Activated naive CD4-positive, alpha-beta T cell treated with anti-CD3 and anti-CD28 coated beads, Interleukin-2, amount 10 ng/mL, durations not matched to agents 7 days and 5 days (primary cell): Measurements from ENCODE around the gene OR2T27.

Source experiments
- CTCF ChIA-PET: fragments of 350-600 bp; sonication (Branson Sonifier 250); formaldehyde crosslinking; loops from one replicate; lab custom pipeline; 2021; ENCODE audit warnings: antibody characterized with exemption; lab: Charles Lee
- DNase-seq: peaks from one replicate; pipeline ENCODE4 v3.0.0-alpha.2; 2020
- H3K27ac Mint-ChIP-seq: one replicate; pipeline ENCODE4 v1.8.0; 2021; ENCODE audit warnings: mild to moderate bottlenecking, moderate library complexity, mixed read lengths
- H3K27me3 Mint-ChIP-seq: one replicate; pipeline ENCODE4 v1.8.0; 2021; ENCODE audit warnings: mild to moderate bottlenecking, mixed read lengths
- H3K36me3 Mint-ChIP-seq: one replicate; pipeline ENCODE4 v1.8.0; 2021; ENCODE audit warnings: mixed read lengths
- H3K4me1 Mint-ChIP-seq: one replicate; pipeline ENCODE4 v1.8.0; 2021; ENCODE audit warnings: mixed read lengths
- H3K4me3 Mint-ChIP-seq: one replicate; pipeline ENCODE4 v1.8.0; 2021; ENCODE audit warnings: mild to moderate bottlenecking, moderate library complexity, mixed read lengths
- H3K9me3 Mint-ChIP-seq: one replicate; pipeline ENCODE4 v1.8.0; 2021; ENCODE audit warnings: mixed read lengths

The OR2T27 gene

DNA sequence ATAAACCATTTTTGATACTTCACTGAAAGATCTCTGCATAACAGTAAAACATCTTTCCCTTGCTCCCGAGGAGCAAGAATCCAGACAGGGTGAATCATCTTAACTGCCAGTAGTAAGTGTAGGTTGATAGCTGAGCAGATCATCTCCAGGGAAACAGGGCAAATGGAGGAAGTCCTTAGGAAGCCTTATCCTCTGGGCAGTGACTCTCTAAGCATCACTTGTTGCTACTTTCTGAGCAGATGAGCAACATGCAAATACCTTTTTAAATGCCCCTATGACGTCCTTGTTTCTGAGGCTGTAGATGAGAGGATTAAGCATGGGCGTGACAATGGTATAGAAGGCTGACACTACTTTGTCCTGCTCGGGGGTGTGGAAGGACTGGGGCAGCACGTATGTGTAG lies 29.4 kb downstream of the OR2T27 start:
- CTCF ChIA-PET, result interaction anchor here (0.8 kb wide), 1 partner anchor 180 kb away, joined by 3 read pairs; no protein-coding TSS in a partner anchor
- H3K36me3 Mint-ChIP-seq, result no peaks in the 10 kb centered on the region

DNA sequence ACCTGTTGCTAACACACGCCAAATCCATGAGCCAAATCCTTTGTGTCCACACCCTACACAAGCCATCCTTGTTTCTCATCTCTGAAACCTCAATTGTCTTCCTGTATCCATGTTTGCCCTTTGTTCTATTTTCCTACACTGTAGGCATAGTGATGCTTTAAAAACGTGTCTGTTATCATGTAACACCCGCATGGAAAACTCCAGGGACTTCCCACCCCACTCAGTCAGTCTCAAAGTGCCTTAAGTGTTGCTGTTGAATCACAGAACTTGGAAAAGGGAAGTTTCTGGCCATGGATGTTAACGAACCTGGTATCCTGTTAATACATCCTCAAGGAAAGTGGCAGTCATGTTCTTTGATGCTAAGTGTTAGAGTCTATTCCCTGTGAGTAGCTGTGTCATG lies 30.2 kb downstream of the OR2T27 start:
- Mint-ChIP-seq H3K36me3 (no peaks in the 10 kb centered on the region), H3K27me3 (no peaks in the 10 kb centered on the region), H3K9me3 (no peaks in the 10 kb centered on the region), H3K27ac (no peak overlapping the region), H3K4me3 (no peak overlapping the region), H3K4me1 (no peaks in the 10 kb centered on the region)
- no peak for DNase-seq
- CTCF ChIA-PET, result interaction anchor here (0.8 to 6.5 kb wide), 2 partner anchors 181 kb away, joined by 3 to 63 read pairs; no protein-coding TSS in a partner anchor

More for the DNA sequence above, 29.4 kb downstream of the OR2T27 start:
- no peak overlapping the region for H3K4me3 Mint-ChIP-seq
- H3K4me1 Mint-ChIP-seq, result no peaks in the 10 kb centered on the region
- no peaks in the 10 kb centered on the region for H3K27me3 Mint-ChIP-seq
- no peak for DNase-seq
- no peaks in the 10 kb centered on the region for H3K9me3 Mint-ChIP-seq
- H3K27ac Mint-ChIP-seq, result no peak overlapping the region

DNA sequence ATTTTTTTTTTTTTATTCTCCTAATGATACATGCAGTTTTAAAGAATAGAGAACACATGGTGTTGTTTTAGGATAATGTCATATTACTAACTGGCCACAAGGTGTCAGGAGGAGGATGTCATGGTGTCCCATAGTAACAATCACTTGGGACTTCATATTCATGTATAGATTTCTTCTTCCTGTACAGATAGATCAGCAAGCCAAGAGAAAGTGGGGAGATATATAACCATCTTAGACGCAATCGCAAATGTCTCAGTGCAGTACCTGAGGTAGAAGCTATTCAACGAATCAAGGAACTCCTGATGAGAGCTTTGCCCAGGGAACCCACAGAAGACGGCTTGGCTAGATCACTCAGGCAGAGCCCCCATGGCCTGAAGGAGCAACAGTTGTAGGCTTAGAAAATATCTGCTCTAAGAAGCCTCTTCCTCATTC lies 32.7 kb downstream of the OR2T27 start:
- Mint-ChIP-seq H3K4me3 (no peak overlapping the region), H3K36me3 (no peaks in the 10 kb centered on the region), H3K9me3 (no peaks in the 10 kb centered on the region), H3K27ac (no peak overlapping the region), H3K27me3 (no peaks in the 10 kb centered on the region), H3K4me1 (no peaks in the 10 kb centered on the region)
- CTCF ChIA-PET, result interaction anchor here (0.9 to 6.5 kb wide), 6 partner anchors 8 to 218 kb away, joined by 3 to 63 read pairs (median 4); partner anchors contain the start of gene SH3BP5L
- no peak for DNase-seq

DNA sequence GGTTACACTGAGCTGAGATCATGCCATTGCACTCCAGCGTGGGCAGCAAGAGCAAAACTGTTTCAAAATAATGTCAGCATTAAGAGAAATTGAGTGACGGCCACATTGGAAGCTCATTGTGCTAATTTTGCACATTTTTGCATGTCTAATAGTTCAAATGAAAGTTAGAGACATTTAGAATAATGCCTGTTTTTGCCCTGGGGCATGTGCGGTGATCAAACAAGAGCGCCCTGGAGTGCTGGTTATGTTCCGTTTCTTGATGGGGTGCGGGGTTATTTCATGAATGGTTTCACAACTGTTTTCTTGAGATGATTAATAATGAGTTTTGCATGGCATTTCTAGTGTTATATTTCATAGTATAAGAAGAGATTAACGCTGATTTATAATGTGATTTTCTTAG lies 33.6 kb downstream of the OR2T27 start:
- Mint-ChIP-seq H3K36me3 (no peaks in the 10 kb centered on the region), H3K27ac (no peak overlapping the region), H3K4me3 (no peak overlapping the region), H3K4me1 (no peaks in the 10 kb centered on the region), H3K9me3 (no peaks in the 10 kb centered on the region), H3K27me3 (no peaks in the 10 kb centered on the region)
- CTCF ChIA-PET, result interaction anchor here (1.0 to 6.5 kb wide), 7 partner anchors 8 to 185 kb away, joined by 3 to 63 read pairs (median 4); no protein-coding TSS in a partner anchor
- no peak for DNase-seq

DNA sequence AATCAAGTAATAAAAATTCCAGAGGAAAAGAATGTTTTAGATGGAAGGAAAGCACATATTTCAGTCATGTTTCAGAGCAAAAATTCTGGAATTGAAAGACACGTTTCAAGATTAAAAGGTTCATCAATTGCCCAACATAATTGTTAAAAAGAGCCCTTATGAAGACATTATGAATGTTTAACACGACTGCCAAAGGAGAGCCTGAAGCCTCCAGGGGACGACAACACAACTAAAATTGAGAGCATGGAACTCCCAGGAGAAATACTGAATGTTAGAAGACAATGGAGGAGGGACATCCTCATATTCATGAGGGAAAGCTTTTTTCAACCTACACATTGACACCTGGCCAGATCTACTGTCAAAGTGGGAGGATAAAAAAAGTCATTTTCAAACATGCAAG lies 36.5 kb downstream of the OR2T27 start:
- CTCF ChIA-PET, result interaction anchor here (0.9 to 6.5 kb wide), 4 partner anchors 9 to 187 kb away, joined by 3 to 63 read pairs (median 3); no protein-coding TSS in a partner anchor
- Mint-ChIP-seq H3K9me3 (no peaks in the 10 kb centered on the region), H3K4me3 (no peak overlapping the region), H3K4me1 (peaks cover under 1% of the 10 kb centered on the region), H3K27me3 (no peaks in the 10 kb centered on the region), H3K27ac (no peak overlapping the region), H3K36me3 (no peaks in the 10 kb centered on the region)
- DNase-seq, result peak; percentile 69

DNA sequence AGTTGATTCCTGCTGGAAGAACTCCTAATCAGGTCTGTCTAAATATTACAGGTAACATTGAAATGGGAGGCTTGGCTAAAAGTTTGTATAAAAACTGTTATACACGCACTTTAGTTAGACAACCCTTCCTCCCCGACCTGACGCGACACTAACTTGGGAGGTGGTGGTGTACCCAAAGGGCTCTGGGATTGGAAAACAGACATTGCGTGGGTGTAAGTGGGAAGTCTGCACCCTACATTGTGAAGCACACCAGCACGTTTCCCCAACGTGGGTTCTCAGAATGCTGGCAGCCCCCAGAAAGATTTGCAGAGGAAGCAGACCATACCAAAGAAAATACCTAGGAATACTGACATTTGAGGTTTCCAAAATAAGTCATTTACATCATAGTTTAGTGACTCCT lies 37.2 kb downstream of the OR2T27 start:
- Mint-ChIP-seq H3K4me1 (peaks cover 8% of the 10 kb centered on the region), H3K27me3 (no peaks in the 10 kb centered on the region)
- CTCF ChIA-PET, result interaction anchor here (0.6 to 0.7 kb wide), 2 partner anchors 109 to 652 kb away, joined by 3 read pairs; no protein-coding TSS in a partner anchor

DNA sequence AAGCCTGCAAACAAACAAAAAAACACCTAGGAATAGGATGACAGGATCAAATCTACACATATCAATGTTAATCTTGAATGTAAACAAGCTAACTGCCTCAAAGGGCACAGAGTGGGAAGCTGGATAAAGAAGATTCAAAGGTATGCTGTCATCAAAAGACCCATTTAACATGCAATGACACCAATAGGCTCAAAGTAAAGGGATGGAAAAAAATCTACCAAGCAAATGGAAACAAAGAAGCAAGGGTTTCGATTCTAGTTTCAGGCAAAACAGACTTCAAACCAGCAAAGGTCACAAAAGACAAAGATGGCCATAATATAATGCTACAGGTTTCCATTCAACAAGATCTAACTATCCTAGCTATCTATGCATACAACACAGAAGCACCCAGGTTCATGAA lies 41.6 kb downstream of the OR2T27 start:
- Mint-ChIP-seq H3K27me3 (no peaks in the 10 kb centered on the region), H3K36me3 (no peaks in the 10 kb centered on the region), H3K27ac (no peak overlapping the region), H3K4me3 (no peak overlapping the region), H3K4me1 (peaks cover 15% of the 10 kb centered on the region), H3K9me3 (no peaks in the 10 kb centered on the region)
- no peak for DNase-seq
- CTCF ChIA-PET, result interaction anchor here (0.7 to 2.0 kb wide), 5 partner anchors 8 to 193 kb away, joined by 3 to 6 read pairs (median 3); no protein-coding TSS in a partner anchor

More for the DNA sequence above, 37.2 kb downstream of the OR2T27 start:
- no peak overlapping the region for H3K27ac Mint-ChIP-seq
- no peak for DNase-seq
- no peaks in the 10 kb centered on the region for H3K36me3 Mint-ChIP-seq
- H3K4me3 Mint-ChIP-seq, result no peak overlapping the region
- no peaks in the 10 kb centered on the region for H3K9me3 Mint-ChIP-seq

DNA sequence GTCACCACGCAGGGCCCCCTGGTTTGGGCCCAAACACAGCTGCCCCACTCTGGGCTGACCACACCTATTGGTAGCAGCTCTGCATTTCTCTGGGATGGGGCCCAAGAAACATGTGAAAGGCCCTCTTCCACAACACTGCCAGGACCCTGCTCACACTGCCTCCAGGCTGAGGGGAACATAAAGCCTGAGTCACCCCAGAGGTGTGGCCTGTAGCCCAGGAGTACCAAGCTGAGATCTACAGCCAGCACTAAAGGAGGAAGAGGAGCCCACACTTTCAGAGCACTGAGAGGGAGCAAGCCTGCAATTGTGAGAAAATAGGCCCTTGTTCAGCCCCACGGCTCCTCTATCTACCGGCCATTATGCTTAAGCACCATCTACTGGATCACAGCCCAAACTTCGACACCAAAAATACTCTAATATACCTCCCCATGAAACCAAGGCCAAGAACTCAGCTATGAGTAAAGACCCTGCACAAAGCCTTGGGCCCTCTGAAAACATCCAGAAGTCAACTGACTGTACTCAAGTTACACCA lies 43.4 kb downstream of the OR2T27 start:
- Mint-ChIP-seq H3K4me3 (no peak overlapping the region), H3K36me3 (no peaks in the 10 kb centered on the region), H3K9me3 (no peaks in the 10 kb centered on the region), H3K27me3 (no peaks in the 10 kb centered on the region), H3K27ac (no peak overlapping the region), H3K4me1 (peaks cover 15% of the 10 kb centered on the region)
- peak; percentile 28 for DNase-seq
- CTCF ChIA-PET, result interaction anchor here (1.0 to 2.4 kb wide), 6 partner anchors 10 to 213 kb away, joined by 3 to 18 read pairs (median 5); partner anchors contain the start of gene OR2T1

DNA sequence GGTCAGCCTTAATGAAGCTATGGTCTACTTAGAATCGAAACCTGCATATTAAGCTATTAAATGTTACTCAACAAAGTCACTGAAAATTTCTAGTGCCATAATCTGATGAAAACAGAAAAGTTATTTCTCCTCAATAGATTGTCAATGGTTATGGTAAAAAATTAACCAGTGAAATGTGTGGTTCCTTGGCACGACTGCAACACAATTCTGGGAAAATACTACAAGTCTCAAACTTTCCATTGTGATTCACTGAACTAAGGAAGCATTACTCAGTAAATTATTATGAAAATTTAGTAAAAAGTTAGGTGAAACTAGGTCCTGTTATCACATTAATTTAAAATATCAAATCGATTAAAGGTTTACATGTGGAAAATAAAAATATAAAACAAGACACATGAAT lies 45.0 kb downstream of the OR2T27 start:
- DNase-seq, result no peak
- H3K27me3 Mint-ChIP-seq, result no peaks in the 10 kb centered on the region
- H3K27ac Mint-ChIP-seq, result no peak overlapping the region
- H3K9me3 Mint-ChIP-seq, result no peaks in the 10 kb centered on the region
- H3K4me1 Mint-ChIP-seq, result peaks cover 15% of the 10 kb centered on the region
- H3K36me3 Mint-ChIP-seq, result no peaks in the 10 kb centered on the region
- CTCF ChIA-PET, result interaction anchor here (0.8 kb wide), 1 partner anchor 9 kb away, joined by 3 read pairs; no protein-coding TSS in a partner anchor
- H3K4me3 Mint-ChIP-seq, result no peak overlapping the region
